GM12878 (cell line): ENCODE measurements around the gene PSMA2. TPM values are rescaled to one million over a fixed set of nuclear protein-coding genes. Genes with fewer than 3 reads are reported as not detected.
A peak's percentile ranks its signal among the peaks of the same experiment; 100 is the strongest.

Experiments
- ATAC-seq: fragments of 200-7000 bp; cut with Tn5 transposase; 3 replicates; pipeline ENCODE4 v1.9.1; 2020; ENCODE audit warnings: mild to moderate bottlenecking, moderate library complexity
- BruUV-seq: library from RNA; stranded (reverse); fragments of 400-500 nt; replicated peaks from 2 replicates; lab custom pipeline; 2021; lab: Mats Ljungman, UMichigan
- CTCF ChIA-PET: fragments of 300-600 bp; sonication (Branson Sonifier 250); formaldehyde crosslinking; extraction: SDS; loops from one replicate; lab custom pipeline; 2021; ENCODE audit warnings: inconsistent platforms; lab: Yijun Ruan, JAX
- POLR2A ChIA-PET: fragments of 350-600 bp; formaldehyde crosslinking; extraction: SDS; loops from one replicate; lab custom pipeline; 2021; ENCODE audit warnings: inconsistent platforms; lab: Charles Lee
- RAD21 ChIA-PET: fragments of 300-600 bp; sonication (Branson Sonifier 250); formaldehyde crosslinking; loops from one replicate; lab custom pipeline; 2023; ENCODE audit warnings: antibody characterized with exemption; ENCODE audit not compliant: unreplicated experiment; lab: Charles Lee
- SMC1A ChIA-PET: fragments of 300-600 bp; sonication (Branson Sonifier 250); formaldehyde crosslinking; loops from one replicate; lab custom pipeline; 2023; ENCODE audit not compliant: unreplicated experiment, uncharacterized antibody; lab: Charles Lee
- DNase-seq: peaks from one replicate; pipeline ENCODE4 v3.0.0-alpha.2; 2011; ENCODE audit warnings: low read depth, low spot score
- FAIRE-seq: peaks from 3 replicates; lab custom pipeline; 2011; peaks lifted over from hg19 to GRCh38; lab: Jason Lieb, UNC
- H2AFZ ChIP-seq: 2 replicates; pipeline ENCODE4 v1.6.0; 2011; ENCODE audit warnings: low read depth, low read length, control low read depth; ENCODE audit not compliant: control insufficient read depth
- H3K27ac ChIP-seq: 2 replicates; pipeline ENCODE4 v1.5.1; 2011; ENCODE audit warnings: control low read depth; ENCODE audit not compliant: control insufficient read depth, insufficient read depth
- H3K27me3 ChIP-seq, 2 experiments: replicated peaks in 1 of 2; 2 replicates each; pipeline versions ENCODE4 v1.6.0 to v1.6.1; 2011; ENCODE audit warnings: low read length in 1 of 2; ENCODE audit not compliant: control insufficient read depth in 2 of 2, insufficient read depth in 2 of 2
- H3K36me3 ChIP-seq, 2 experiments: 2 replicates each; pipeline ENCODE4 v1.5.1; 2011; ENCODE audit warnings: low read length in 1 of 2; ENCODE audit not compliant: control insufficient read depth in 2 of 2, insufficient read depth in 2 of 2
- H3K4me1 ChIP-seq: 2 replicates; pipeline ENCODE4 v1.6.1; 2011; ENCODE audit warnings: mild to moderate bottlenecking, low read length, moderate library complexity, mixed read lengths; ENCODE audit not compliant: control insufficient read depth, insufficient read depth
- H3K4me2 ChIP-seq: 2 replicates; pipeline ENCODE4 v1.6.0; 2011; ENCODE audit warnings: control low read depth; ENCODE audit not compliant: control insufficient read depth, insufficient read depth
- H3K4me3 ChIP-seq: fragments of 200-600 bp; sonication (generic); 2 replicates; pipeline ENCODE4 v1.5.1; 2016
- H3K79me2 ChIP-seq: 2 replicates; pipeline ENCODE4 v1.6.0; 2011; ENCODE audit warnings: low read length; ENCODE audit not compliant: control insufficient read depth, insufficient read depth
- H3K9ac ChIP-seq: 2 replicates; pipeline ENCODE4 v1.8.0; 2011; ENCODE audit warnings: low read length, control low read depth, mixed read lengths; ENCODE audit not compliant: control insufficient read depth, insufficient read depth
- H3K9me3 ChIP-seq: replicated peaks from 3 replicates; pipeline ENCODE4 v1.5.1; 2011; ENCODE audit warnings: mild to moderate bottlenecking, low read length; ENCODE audit not compliant: control insufficient read depth, insufficient read depth
- H4K20me1 ChIP-seq: 2 replicates; pipeline ENCODE4 v1.6.0; 2011; ENCODE audit not compliant: control insufficient read depth, insufficient read depth
- HDAC6 ChIP-seq: fragments of 200-600 bp; sonication (generic); IDR thresholded peaks from one replicate; pipeline ENCODE4 v1.8.0; 2017; ENCODE audit warnings: antibody characterized with exemption; ENCODE audit not compliant: unreplicated experiment
- MXI1 ChIP-seq: fragments of 150-350 bp; IDR thresholded peaks from 2 replicates; pipeline ENCODE4 v1.6.1; 2011; ENCODE audit warnings: low read depth, mild to moderate bottlenecking, inconsistent platforms, low read length, improper control_type of control experiment
- WGBS: methylation state at CpG from one replicate; pipeline ENCODE4 v1.1.6; 2016; ENCODE audit warnings: low lambda C conversion rate; ENCODE audit not compliant: insufficient replicate concordance, insufficient coverage; ENCODE audit errors: missing lambda C conversion rate; 5-methylcytosine and 5-hydroxymethylcytosine counted together
- in situ Hi-C: fragments of 300-500 bp; cut with MboI; formaldehyde crosslinking; loops from 9 replicates; pipeline ENCODE4 v1.14.3; 2018; ENCODE audit warnings: mixed read lengths
- intact Hi-C: fragments of 100-400 bp; cut with micrococcal nuclease; formaldehyde crosslinking; loops from one replicate; pipeline ENCODE4 v1.14.2; 2022; ENCODE audit not compliant: unreplicated experiment
- polyA plus RNA-seq, 11 experiments: library from polyadenylated mRNA; depleted of rRNA in 4 of 11; unstranded in 6 of 11; stranded (reverse) in 5 of 11; fragments of >200 nt; fragmentation: Nextera tagmentation in 4 of 11; fragmentation: Illumina TruSeq in 1 of 11; extraction: Ambion mirVana in 4 of 11; extraction: Trizol in 1 of 11; gene quantifications; 1 replicate in 1 of 11; 2 replicates in 10 of 11; pipeline versions ENCODE4 v1.2.1 to v1.2.3, GENCODE V29; 2011 to 2016; ENCODE audit warnings: inconsistent platforms in 2 of 11, missing spikeins in 2 of 11, low read depth in 1 of 11
- total RNA-seq, 4 experiments: library from RNA; depleted of rRNA in 3 of 4; stranded (reverse); fragments of >200 nt in 3 of 4; fragmentation: Illumina TruSeq in 1 of 4; extraction: Trizol in 1 of 4; gene quantifications; 2 replicates each; pipeline versions ENCODE4 v1.2.1 to v1.2.3, GENCODE V29; 2013 to 2021
- TF ChIP-seq, protein P1 (sequence below): fragments of 450-650 bp; IDR thresholded peaks from 2 replicates; pipeline ENCODE4 v1.6.1; 2016; ENCODE audit warnings: mild to moderate bottlenecking, moderate library complexity, borderline replicate concordance

The PSMA2 gene
- total and polyA plus RNA-seq, 10 of the 15 experiments (the other 5 are each of a cell fraction or from before 2014, with no cell fraction given), result 129 to 1,223 (median 317) TPM

DNA sequence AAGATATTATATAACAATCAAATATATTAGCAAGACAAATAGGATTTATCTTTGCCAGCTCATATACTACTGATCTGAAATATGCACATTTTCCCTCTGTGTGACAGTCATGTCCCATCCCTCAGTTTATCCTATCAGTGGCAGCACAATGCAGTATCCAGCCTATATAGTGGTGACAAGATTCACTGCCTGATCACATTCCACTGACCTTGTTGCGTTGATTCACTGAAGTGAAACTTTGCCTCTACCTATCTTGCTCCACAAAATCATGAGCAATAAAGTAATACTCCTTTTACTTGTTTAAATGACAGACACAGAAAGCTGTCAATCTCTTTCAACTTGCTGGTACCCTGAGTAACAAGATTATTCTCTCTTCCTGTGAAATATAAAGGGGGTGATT is 6.3 kb downstream of the PSMA2 start:
- Histone ChIP-seq H3K4me3 (no peak overlapping the region), H3K9ac (no peak overlapping the region), H3K9me3 (no peaks in the 10 kb centered on the region), H3K27me3 (no peaks in the 10 kb centered on the region), H2AFZ (no peak overlapping the region), H3K4me2 (peak overlapping the region; percentile 2; the same call in 1 of the 2 replicates), H3K27ac (0 out of 2 replicates have a peak overlapping the region, but pooled peaks have one; percentile 5), H3K79me2 (peaks cover 70% of the 10 kb centered on the region), H4K20me1 (peaks cover 5% of the 10 kb centered on the region), H3K36me3 (peaks cover 1 to 32% of the 10 kb centered on the region in 2 experiments), H3K4me1 (no peaks in the 10 kb centered on the region; the same call in 1 of the 2 replicates)
- intact Hi-C loops (no loop called here), in situ Hi-C loops (no loop called here)
- TF ChIP-seq HDAC6 (no peak), MXI1 (no peak)
- TF ChIP-seq, protein P1, sequence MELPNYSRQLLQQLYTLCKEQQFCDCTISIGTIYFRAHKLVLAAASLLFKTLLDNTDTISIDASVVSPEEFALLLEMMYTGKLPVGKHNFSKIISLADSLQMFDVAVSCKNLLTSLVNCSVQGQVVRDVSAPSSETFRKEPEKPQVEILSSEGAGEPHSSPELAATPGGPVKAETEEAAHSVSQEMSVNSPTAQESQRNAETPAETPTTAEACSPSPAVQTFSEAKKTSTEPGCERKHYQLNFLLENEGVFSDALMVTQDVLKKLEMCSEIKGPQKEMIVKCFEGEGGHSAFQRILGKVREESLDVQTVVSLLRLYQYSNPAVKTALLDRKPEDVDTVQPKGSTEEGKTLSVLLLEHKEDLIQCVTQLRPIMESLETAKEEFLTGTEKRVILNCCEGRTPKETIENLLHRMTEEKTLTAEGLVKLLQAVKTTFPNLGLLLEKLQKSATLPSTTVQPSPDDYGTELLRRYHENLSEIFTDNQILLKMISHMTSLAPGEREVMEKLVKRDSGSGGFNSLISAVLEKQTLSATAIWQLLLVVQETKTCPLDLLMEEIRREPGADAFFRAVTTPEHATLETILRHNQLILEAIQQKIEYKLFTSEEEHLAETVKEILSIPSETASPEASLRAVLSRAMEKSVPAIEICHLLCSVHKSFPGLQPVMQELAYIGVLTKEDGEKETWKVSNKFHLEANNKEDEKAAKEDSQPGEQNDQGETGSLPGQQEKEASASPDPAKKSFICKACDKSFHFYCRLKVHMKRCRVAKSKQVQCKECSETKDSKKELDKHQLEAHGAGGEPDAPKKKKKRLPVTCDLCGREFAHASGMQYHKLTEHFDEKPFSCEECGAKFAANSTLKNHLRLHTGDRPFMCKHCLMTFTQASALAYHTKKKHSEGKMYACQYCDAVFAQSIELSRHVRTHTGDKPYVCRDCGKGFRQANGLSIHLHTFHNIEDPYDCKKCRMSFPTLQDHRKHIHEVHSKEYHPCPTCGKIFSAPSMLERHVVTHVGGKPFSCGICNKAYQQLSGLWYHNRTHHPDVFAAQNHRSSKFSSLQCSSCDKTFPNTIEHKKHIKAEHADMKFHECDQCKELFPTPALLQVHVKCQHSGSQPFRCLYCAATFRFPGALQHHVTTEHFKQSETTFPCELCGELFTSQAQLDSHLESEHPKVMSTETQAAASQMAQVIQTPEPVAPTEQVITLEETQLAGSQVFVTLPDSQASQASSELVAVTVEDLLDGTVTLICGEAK, result no peak
- ChIA-PET SMC1A (interaction anchor here (1.2 to 5.3 kb wide), 4 partner anchors 10 to 44 kb away, joined by 4 to 34 read pairs (median 13); partner anchors contain the start of gene C7orf25), RAD21 (interaction anchor here (1.4 to 2.1 kb wide), 2 partner anchors 13 to 16 kb away, joined by 3 to 10 read pairs; no protein-coding TSS in a partner anchor), CTCF (interaction anchor here (1.5 to 2.7 kb wide), 2 partner anchors 10 to 16 kb away, joined by 9 read pairs; no protein-coding TSS in a partner anchor), POLR2A (interaction anchor here (1.0 to 6.1 kb wide), 2 partner anchors 8 to 9 kb away, joined by 7 to 50 read pairs; partner anchors contain the start of genes MRPL32 and PSMA2)
- no peak for DNase-seq
- FAIRE-seq, result no peak
- WGBS, result 100% methylated on average over 1 of the region's 1 CpG
- no TSS peak for BruUV-seq
- ATAC-seq, result no peak
